Measurements from ENCODE around the gene RFTN1.

DNA sequence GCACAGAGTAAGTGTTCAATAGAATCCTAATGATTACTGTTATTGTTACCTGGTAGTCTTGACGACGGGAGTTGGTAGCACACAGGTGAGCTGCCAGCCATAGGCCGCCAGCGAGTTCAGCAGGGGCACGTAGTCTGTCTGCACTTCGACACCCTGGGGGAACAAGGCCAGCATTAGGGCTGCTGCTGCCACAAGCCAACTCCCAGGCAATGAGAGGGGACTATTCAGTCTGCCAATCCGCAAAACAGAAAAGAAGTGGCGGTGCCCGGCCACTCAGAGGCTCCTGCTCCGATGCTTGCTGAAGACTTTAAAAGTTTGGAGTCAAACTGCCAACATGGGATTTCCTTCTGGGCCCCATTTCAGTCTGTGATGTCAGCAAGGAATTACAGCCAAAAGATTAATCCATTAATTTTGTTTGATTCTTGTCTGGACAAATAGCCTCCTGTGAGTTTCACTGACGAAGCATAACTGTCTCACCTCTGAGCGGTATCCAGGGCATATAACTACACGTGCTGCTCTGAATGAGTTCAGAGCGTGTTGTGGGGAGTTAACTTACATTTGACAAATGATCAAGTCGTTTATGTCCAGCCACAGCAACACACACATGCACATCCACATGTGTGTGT is 186.7 kb downstream of the RFTN1 start:
- TF ChIP-seq, protein P1, sequence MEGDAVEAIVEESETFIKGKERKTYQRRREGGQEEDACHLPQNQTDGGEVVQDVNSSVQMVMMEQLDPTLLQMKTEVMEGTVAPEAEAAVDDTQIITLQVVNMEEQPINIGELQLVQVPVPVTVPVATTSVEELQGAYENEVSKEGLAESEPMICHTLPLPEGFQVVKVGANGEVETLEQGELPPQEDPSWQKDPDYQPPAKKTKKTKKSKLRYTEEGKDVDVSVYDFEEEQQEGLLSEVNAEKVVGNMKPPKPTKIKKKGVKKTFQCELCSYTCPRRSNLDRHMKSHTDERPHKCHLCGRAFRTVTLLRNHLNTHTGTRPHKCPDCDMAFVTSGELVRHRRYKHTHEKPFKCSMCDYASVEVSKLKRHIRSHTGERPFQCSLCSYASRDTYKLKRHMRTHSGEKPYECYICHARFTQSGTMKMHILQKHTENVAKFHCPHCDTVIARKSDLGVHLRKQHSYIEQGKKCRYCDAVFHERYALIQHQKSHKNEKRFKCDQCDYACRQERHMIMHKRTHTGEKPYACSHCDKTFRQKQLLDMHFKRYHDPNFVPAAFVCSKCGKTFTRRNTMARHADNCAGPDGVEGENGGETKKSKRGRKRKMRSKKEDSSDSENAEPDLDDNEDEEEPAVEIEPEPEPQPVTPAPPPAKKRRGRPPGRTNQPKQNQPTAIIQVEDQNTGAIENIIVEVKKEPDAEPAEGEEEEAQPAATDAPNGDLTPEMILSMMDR (IDR thresholded peaks at IDR 0.05): no peak
- no peak for TF ChIP-seq POLR2A (IDR thresholded peaks at IDR 0.05)

Measured in lower leg skin (tissue), 3 donors.